Activated CD4-positive, alpha-beta T cell treated with anti-CD3 and anti-CD28 coated beads for 48 hours (primary cell): ENCODE results near the gene SLC25A39.
"Not testable (repeated sequence)": the region's sequence is repeated elsewhere in the genome, so short reads cannot be mapped to it uniquely, and the experiment has no call there.

ENCODE experiments used
- DNase-seq: peaks from one replicate; pipeline ENCODE4 v3.0.0-alpha.2; 2020

Gene SLC25A39

GRCh38 chr17:44333371-44333770 is 8.7 kb upstream of the SLC25A39 start:
- DNase-seq, result no peak

GRCh38 chr17:44331249-44331760 is 6.7 kb upstream of the SLC25A39 start:
- peak; percentile 80 for DNase-seq

GRCh38 chr17:44330263-44330662 is 5.6 kb upstream of the SLC25A39 start:
- not testable (repeated sequence) for DNase-seq

GRCh38 chr17:44329516-44329915 is 4.9 kb upstream of the SLC25A39 start:
- DNase-seq, result not testable (repeated sequence)

GRCh38 chr17:44327715-44328449 is 3.3 kb upstream of the SLC25A39 start:
- DNase-seq, result no peak

- DNase-seq, result peak; percentile 94
Measured at GRCh38 chr17:44326861-44327444, 2.3 kb upstream of the SLC25A39 start.

- DNase-seq, result peak; percentile 20
Measured at GRCh38 chr17:44324092-44324570, 492 bp downstream of the SLC25A39 start.

GRCh38 chr17:44323359-44324091 is 1.1 kb downstream of the SLC25A39 start:
- DNase-seq, result no peak

- no peak for DNase-seq
Measured at GRCh38 chr17:44322236-44322895, 2.3 kb downstream of the SLC25A39 start.

- no peak for DNase-seq
Measured at GRCh38 chr17:44321246-44322120, 3.1 kb downstream of the SLC25A39 start.

GRCh38 chr17:44320066-44320465 is 4.6 kb downstream of the SLC25A39 start:
- no peak for DNase-seq

- no peak for DNase-seq
Measured at GRCh38 chr17:44318077-44318892, 6.3 kb downstream of the SLC25A39 start.

- no peak for DNase-seq
Measured at GRCh38 chr17:44317545-44317944, 7.1 kb downstream of the SLC25A39 start.

GRCh38 chr17:44315760-44316731 is 8.6 kb downstream of the SLC25A39 start:
- DNase-seq, result no peak

- peak; percentile 72 for DNase-seq
Measured at GRCh38 chr17:44314869-44315661, 9.6 kb downstream of the SLC25A39 start.

GRCh38 chr17:44314524-44314868 is 10.1 kb downstream of the SLC25A39 start:
- DNase-seq, result no peak

- no peak for DNase-seq
Measured at GRCh38 chr17:44314031-44314430, 10.6 kb downstream of the SLC25A39 start.

GRCh38 chr17:44312396-44313104 is 12.1 kb downstream of the SLC25A39 start:
- DNase-seq, result no peak
